ENCODE results near the gene C20orf144.

Gene C20orf144

GRCh38 chr20:33664762-33665144 lies 2.6 kb downstream of the C20orf144 start:
- no peak for DNase-seq (ENCODE audit: low read depth in 2 of 2)

- peak; percentile 83 to 84 for DNase-seq (ENCODE audit: low read depth in 2 of 2)
These were observed 4.4 kb downstream of the C20orf144 start, which contains the start of gene ACTL10 for GRCh38 chr20:33666293-33667244. Gene ACTL10, plus strand, starts transcription at chr20:33666943. Its CDS starts 555 bp downstream, at chr20:33667498.

- DNase-seq (ENCODE audit: low read depth in 2 of 2): no peak
These were observed 5.1 kb downstream of the C20orf144 start for GRCh38 chr20:33667245-33667675.

GRCh38 chr20:33667676-33668465 lies 5.7 kb downstream of the C20orf144 start:
- no peak for DNase-seq (ENCODE audit: low read depth in 2 of 2)

GRCh38 chr20:33668466-33669155 lies 6.5 kb downstream of the C20orf144 start:
- no peak for DNase-seq (ENCODE audit: low read depth in 2 of 2)

- DNase-seq (ENCODE audit: low read depth in 2 of 2): no peak
These were observed 7.1 kb downstream of the C20orf144 start for GRCh38 chr20:33669224-33669623.

GRCh38 chr20:33669873-33670640 lies 7.9 kb downstream of the C20orf144 start:
- no peak for DNase-seq (ENCODE audit: low read depth in 2 of 2)

- DNase-seq (ENCODE audit: low read depth in 2 of 2): no peak
These were observed 8.8 kb downstream of the C20orf144 start for GRCh38 chr20:33670715-33671499.

- DNase-seq (ENCODE audit: low read depth in 2 of 2): no peak
These were observed 9.6 kb downstream of the C20orf144 start for GRCh38 chr20:33671573-33672288.

- no peak for DNase-seq (ENCODE audit: low read depth in 2 of 2)
These were observed 10.4 kb downstream of the C20orf144 start for GRCh38 chr20:33672426-33673113.

GRCh38 chr20:33673114-33673409 lies 10.9 kb downstream of the C20orf144 start:
- DNase-seq (ENCODE audit: low read depth in 2 of 2): no peak

- no peak for DNase-seq (ENCODE audit: low read depth in 2 of 2)
These were observed 11.5 kb downstream of the C20orf144 start for GRCh38 chr20:33673410-33674293.

- DNase-seq (ENCODE audit: low read depth in 2 of 2): no peak
These were observed 12.4 kb downstream of the C20orf144 start, which contains the start of gene NECAB3 for GRCh38 chr20:33674294-33675135. Gene NECAB3, minus strand, starts transcription at chr20:33674428. Its CDS starts 76 bp downstream, at chr20:33674352.

- no peak for DNase-seq (ENCODE audit: low read depth in 2 of 2)
These were observed 13.2 kb downstream of the C20orf144 start for GRCh38 chr20:33675136-33675959.

- DNase-seq (ENCODE audit: low read depth in 2 of 2): no peak
These were observed 14.0 kb downstream of the C20orf144 start for GRCh38 chr20:33676121-33676520.
